Measurements from ENCODE around the gene KRTAP10-4.
"Not testable (repeated sequence)": the region's sequence is repeated elsewhere in the genome, so short reads cannot be mapped to it uniquely, and the experiment has no call there.

Gene KRTAP10-4

DNA sequence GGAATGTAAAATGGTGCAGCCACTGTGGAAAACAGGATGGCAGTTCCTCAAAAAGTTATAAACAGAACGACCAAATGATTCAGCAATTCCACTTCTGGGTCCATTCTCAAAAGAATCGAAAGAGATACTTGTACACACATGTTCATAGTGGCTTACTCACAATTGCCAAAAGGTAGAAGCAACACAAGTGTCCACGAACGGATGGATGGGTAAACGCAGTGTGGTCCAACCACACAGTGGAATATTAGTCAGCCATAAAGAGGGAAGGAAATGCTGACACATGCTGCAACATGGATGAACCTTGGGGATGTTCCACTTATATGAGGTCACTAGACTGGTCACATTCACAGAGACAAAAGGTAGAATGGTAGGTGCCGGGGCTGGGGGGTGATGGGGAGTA lies 38.8 kb upstream of the KRTAP10-4 start:
- no peak for DNase-seq (ENCODE audit: low read depth in 2 of 2)

DNA sequence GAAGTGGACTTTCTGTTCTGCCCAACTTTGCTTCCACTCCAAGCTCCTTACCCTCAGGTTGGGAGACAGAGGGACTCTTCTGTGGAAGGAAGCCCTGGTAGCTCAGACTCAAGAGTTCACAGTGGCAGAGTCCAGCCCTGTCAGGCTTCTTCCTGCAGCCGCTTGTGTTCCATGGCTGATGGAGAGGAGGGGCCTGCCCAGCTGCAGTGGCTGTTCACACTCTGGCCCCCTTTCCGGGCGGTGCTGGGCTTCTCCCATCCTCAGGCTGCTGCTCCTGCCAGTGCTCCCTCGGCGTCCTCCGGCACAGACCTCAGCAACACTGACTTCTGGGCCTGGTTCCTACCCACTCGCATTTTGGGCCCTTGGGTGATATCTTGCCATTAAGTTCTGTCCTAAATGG lies 37.6 kb upstream of the KRTAP10-4 start:
- DNase-seq (ENCODE audit: low read depth in 2 of 2): no peak

DNA sequence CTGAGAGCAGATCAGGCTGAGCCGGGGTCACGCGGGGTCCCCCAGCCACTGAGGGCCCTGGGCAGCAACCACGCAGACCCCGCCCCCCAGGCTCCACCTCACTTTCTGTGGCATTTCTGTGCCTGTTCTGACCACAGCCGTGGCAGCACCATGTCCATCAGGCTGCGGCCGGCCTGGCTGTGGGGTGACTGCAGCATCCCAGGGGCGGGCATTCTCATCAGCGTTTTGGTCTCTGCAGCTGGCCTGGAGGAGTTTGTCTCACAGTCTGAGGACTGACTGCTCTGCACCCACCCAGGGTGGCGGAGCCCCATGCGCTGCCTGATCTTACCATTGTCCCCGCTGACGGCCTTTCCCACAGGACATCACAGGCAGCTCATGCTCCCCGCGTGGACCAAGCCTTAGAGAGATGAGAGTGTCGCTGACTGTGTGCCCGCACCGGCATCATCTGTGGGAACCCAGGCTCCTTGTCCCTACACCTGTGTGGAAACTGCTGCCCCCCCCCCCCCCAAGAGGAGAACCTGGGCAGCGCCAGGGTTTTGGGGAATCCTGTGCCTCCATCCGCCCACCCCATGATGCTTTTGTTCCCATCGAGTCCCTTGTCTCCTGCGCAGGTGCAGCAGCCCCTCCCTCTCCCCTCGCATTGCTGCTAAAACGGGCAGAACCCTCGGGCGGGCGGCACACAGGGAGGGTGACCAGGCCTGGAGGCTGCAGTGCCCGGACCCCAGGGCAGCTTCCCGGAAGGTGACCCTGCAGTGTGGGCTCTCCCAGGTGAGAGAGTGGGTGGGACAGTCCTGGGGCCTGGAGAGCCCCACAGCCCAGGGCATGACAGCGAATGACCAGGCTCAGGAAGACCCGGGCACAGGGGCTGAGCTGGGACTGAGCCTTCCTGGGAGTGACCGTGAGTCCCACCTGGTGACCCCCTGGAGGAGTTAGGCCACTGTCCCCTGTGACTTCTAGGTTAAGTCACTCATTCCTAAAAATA lies 35.3 kb upstream of the KRTAP10-4 start:
- no peak for DNase-seq (ENCODE audit: low read depth in 2 of 2)

DNA sequence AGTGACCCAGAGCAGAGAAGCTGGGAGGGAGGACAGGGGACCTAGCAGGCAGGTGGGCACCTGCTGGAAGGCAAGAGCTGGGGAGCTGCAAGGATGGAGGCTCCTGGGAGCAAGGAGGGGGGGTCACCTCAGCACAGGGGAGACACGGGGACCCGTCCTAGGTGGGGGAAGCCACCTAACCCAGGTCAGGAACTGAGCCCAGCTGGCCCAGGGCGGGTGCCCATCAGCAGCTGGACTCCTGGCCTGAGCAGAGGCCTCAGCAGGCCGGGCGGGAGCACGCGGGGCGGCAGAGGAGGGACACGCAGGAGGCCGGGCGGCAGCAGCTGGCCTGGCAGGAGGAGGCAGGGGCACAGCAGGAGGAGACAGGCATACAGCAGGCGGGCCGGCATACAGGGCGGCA lies 34.5 kb upstream of the KRTAP10-4 start:
- DNase-seq (ENCODE audit: low read depth in 2 of 2): no peak

DNA sequence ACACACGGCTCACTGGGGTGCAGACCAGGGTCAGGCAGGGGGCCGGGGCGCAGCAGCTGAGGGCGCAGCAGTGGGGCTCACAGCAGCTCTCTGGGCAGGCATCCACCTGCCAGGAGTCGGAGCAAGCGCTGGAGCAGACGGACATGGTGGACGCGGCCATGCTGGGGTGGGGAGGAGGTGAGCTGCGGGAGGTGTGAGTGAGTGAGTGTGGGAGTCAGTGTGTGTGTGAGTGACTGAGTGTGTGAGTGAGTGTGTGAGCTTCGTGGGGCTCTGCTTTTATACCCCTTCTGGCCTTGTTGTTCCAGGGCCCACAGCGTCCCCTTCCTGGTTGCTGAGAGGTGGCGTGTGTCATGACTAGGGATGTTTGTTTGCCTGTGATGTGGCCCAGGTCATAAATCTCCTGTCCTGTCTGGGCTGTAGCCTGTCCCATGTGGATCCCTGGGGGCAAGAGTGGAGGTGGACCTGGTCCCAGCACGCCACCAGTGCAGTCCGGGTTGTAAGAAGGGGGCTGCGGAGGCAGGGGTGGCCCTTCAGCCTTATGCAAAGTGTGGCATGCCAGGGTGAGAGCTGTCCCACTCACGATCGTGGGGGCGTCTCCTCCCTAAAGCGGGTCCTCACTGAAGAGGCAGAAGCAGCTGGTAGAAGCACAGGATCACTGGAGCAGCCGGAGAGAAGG lies 33.4 kb upstream of the KRTAP10-4 start, which contains the start of gene KRTAP10-1:
TSS of gene KRTAP10-1 (minus strand) at position 205 of the 676 bp plus-strand sequence. CDS start at position 160, 45 bp downstream.
- no peak for DNase-seq (ENCODE audit: low read depth in 2 of 2)

DNA sequence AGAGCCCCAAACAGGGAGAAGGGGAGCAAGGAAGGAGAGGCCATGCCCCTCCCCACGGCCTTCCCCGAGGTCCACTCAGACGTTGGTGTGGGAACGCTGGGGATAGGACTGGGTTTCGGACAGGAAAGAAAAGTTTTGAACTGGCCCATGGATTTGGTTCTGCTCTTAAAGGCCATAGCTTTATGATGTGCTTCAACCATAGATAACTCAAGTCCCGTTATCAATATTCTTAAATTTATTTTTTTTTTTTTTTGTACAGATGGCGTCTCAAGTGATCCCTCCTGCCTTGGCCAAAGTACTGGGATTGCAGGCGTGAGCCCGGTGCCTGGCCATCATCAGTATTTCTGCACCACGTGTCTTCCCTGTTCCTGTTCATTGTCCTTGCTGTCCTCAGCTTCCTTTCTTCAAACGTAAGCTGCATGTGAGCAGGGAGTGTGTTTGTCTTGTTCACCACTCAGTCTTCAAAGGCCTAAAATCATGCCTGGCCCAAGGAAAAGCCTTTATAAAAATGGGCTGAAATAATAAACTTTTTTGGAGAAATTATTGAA lies 32.7 kb upstream of the KRTAP10-4 start:
- DNase-seq (ENCODE audit: low read depth in 2 of 2): no peak

DNA sequence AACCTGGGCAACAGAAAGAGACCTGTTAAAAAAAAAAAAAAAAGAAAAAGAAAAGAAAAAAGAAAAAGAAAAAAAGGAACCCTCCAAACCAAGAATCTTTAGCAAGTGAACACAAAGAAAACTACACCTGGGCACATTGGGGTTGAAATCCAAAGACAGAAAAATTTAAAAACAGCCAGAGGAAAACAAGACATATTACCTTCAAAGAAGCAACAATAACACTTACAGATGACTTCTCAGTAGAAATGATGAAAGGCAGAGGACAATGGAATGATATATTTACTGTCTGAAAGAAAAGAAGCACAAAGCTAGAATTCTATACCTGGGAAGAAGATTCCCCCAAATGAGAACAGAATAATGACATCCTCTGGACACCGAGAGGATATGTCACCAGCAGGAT lies 30.8 kb upstream of the KRTAP10-4 start:
- DNase-seq (ENCODE audit: low read depth in 2 of 2): no peak

DNA sequence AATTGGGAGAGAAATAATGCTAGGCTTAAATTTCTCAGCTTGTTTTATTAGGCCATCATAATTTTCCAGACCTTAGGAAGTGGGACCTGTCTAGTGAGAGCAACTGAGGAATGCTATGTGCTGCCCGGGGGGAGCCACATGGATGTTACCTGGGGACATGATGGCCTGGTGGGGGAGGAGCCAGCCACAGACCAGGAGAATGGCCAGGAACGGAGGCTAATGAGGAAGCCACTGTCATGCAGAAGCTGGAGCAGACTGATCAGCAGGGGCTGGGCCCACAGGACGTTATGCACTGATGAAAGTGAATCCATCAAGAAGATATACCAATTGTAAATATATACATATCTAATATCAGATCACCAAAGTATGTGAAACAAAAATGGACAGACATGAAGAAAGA lies 29.0 kb upstream of the KRTAP10-4 start:
- no peak for DNase-seq (ENCODE audit: low read depth in 2 of 2)

DNA sequence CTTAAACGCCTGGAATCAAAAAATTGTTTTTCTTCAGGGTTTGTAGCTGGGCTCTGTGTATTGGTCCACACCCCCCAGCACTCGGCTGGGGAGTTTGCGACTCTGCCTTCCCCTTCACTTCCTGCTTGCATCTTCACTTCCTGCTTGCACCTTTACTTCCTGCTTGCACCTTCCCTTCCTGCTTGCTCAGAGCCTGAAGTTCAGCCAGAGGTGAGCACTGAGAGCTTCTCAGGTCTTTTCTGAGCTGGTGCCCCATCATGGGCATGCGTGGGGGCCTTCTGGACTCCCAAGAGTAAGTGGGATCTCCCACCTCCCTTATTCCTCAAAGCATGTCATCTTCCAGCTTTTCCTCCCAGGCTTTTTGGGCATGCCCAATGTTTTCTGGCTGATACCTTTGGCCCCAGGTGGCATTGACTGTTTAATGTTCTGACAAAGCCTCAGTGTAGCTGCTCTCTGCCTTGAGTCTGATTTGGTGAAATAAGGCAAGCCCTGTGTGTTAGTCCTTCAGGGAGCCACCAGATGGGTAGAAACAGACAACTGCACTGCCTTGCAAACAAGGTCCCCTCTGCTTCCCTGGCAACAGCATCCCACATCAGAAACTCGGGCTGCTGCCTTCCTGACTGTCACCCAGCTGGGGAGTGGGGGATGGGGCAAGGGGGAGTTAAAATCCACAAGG lies 25.7 kb upstream of the KRTAP10-4 start:
- DNase-seq (ENCODE audit: low read depth in 2 of 2): no peak

DNA sequence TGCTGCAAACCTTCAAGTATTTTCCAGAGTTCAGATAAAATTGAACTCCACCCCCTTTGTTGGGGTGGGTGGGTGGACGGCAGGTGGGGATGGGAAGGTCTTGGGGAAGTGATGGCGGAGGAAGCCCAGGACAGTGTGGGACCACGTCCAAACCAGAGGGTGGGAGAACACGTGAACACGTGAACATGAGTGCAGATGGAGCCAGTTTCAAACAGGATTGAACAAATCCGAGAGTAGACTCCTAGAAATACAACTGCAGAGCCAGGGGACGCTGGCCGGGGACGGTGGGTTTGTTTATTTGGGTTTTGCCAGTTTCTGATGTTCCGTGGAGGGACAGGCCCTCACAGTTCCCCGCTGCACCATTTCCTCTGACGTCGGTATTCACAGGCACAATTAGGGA lies 25.1 kb upstream of the KRTAP10-4 start:
- no peak for DNase-seq (ENCODE audit: low read depth in 2 of 2)

DNA sequence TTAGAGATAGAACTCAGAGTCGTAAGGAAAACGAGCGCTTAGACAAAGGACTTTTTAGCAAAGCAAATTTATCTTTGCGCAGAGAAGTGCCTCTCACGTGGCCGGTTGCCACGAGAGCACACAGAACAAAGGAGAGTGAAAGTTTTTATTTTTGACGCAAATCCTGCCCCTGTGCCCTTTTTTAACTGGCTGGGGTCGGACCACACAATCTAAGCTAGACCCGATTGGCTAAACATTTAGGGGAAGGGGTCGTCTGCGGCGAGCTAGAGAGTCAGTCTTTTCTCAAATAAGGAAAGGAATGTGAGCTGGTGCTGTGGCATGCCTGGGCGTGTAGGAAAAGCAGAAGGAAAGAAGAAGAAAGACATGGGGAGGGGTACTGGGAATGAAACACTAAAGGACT lies 24.6 kb upstream of the KRTAP10-4 start:
- no peak for DNase-seq (ENCODE audit: low read depth in 2 of 2)

DNA sequence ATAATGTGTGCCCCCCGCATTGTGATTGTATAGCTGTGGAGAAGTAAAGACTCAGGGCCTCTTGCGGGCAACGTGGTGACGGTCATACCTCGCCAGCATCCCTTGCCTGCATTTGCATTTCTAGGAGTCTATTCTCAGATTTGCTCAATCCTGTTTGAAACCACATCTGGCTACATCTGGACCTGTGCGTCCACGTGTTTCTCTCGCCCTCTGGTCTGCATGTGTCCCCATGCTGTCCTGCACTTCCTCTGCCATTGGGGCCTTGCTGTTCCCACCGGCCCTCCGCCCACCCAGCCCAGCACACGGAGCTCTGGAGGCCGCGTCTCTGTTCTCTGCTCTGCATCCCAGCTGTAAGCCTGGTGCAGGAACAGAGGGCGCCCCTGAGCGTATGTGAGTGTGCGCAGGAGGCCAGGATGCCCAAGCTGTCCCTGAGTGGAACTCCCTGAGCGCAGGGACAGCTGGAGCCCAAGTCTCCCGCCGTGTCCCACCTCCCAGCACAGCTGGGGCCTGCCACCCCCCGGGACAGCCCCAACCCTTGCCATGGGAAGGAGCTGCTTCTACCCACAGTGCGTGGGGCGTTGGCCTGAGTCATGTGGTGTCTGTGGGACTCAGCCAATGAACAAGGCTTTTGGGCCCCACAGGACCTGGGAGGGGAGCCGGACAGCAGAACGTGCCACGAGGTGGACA lies 23.9 kb upstream of the KRTAP10-4 start:
- DNase-seq (ENCODE audit: low read depth in 2 of 2): no peak

DNA sequence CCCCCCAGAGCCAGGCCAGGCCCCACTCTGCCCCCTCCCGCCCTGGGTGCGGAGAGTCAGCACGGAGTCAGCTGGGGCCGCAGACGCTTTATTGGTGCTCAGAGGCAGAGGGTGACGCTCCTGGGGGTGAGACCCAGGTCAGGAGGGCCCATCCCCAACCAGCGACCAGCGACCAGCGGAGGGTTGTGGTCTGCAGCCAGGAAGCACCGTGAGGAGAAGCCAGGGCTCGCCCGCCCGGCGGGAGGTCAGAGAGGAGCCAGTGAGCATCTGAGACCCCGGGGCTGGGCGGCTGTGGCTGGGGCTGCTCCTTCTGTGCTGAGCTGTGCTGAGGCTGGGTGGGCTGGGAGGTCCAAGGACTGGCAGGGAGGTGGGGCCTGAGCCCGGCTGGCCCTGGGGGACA lies 23.2 kb upstream of the KRTAP10-4 start:
- DNase-seq (ENCODE audit: low read depth in 2 of 2): not testable (repeated sequence)

DNA sequence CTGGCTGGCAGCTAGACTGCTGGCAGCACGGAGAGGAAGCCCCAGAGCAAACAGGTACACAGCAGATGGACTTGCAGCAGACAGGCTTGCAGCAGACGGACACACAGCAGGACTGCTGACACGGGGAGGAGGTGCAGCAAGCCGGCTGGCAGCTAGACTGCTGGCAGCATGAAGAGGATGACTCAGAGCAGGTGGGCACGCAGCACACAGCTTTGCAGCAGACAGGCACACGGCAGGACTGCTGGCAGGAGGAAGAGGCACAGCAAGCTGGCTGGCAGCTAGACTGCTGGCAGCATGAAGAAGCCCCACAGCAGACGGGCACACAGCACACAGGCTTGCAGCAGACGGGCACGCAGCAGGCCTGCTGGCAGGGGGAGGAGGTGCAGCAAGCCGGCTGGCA lies 22.7 kb upstream of the KRTAP10-4 start:
- no peak for DNase-seq (ENCODE audit: low read depth in 2 of 2)

DNA sequence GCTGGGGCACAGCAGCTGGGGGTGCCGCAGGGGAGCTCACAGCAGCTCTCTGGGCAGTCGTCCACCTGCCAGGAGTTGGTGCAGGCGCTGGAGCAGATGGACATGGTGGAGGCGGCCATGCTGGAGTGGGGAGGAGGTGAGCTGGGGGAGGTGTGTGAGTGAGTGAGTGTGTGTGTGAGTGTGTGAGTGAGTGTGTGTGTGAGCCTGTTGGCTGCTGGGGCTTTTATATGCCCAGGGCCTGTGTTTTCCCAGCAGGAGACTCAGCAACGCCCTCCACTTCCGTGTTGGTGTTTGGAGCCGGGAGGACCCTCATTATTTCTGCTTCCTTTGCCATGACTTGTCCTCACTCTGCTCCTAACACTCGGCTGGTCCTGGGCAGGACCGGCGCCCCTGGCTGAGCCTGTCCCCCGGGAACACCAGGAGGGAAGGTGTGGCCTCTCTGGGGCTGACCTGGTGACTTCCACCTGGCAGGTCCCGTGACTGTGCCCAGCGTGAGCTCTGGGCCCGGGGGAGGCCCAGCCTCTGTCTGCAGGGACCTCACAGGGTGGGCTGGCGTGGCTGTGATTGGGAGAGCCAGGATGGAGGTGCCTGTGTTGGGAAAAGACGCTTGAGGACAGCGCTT lies 22.1 kb upstream of the KRTAP10-4 start, which contains the start of gene KRTAP10-2:
TSS of gene KRTAP10-2 (minus strand) at position 166 of the 622 bp plus-strand sequence. CDS start at position 119, 47 bp downstream.
- no peak for DNase-seq (ENCODE audit: low read depth in 2 of 2)

DNA sequence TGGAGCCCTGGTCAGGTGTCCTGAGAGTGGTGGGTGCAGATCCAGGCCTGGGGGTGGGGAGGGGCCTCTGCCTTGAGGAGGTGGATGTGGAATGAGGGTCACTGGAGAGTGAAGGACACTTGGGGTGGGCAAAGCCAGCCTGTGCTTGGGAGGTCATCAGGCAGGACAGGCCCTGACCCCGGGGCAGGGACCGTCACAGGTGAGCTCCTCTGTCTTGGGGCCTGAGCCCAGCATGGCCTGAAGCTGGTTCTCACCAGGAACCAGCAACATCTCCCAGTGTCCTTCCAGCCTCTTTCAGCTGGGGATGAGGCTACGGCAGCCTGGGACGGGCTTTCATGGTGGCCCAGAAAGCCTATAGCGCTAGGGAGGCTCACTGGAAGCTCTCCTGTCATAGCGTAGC lies 21.4 kb upstream of the KRTAP10-4 start:
- no peak for DNase-seq (ENCODE audit: low read depth in 2 of 2)

DNA sequence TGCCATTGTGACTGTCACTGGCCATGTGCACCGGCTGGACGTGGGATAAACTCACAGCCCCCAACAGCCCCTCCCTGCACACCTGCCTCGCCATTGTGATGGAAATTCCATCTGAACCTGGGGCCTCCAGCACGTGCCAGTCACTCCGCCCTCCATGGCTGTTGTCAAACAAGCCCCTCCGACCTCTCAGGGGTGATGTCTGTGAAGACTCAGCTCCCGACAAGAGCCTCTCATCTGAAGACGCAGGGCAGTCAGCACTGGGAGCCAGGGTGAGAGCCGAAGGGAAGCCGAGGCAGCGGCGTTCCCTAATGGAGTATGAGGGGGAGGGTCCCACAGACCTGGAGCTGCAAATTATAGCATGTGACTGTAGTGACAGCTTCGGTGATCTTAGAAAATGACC lies 20.8 kb upstream of the KRTAP10-4 start:
- no peak for DNase-seq (ENCODE audit: low read depth in 2 of 2)

DNA sequence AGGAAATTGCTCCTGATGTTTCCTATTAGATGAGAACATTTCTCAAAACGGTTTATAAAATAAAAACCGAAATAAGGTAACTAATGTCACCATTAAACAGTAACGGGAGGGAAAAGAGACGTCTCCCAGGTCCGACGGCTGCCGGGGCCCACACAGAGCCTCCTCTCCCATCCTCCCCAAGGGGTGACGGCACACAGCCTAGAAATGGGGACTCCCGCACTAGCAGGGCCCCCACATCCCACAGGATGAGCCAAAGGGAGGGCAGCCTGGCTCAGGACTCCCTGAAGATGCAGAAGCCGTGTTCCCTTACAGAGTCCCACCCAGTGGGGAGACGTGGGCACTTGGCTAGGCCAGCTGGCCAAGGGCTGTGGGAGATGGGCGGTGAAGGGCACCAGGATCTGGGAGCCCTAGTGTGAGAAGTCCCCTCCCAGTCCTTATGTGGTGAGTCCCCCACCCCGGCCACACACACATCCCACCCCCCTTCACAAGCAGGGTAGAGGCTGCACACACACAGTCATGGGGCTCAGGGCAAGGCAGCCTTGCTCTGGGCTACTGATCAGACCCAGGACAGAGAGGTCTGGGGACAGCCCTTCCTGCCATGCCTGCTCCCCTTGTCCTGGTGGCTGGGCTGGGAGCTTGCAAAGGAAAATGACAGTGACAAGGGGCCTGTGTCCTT lies 18.2 kb upstream of the KRTAP10-4 start:
- no peak for DNase-seq (ENCODE audit: low read depth in 2 of 2)

DNA sequence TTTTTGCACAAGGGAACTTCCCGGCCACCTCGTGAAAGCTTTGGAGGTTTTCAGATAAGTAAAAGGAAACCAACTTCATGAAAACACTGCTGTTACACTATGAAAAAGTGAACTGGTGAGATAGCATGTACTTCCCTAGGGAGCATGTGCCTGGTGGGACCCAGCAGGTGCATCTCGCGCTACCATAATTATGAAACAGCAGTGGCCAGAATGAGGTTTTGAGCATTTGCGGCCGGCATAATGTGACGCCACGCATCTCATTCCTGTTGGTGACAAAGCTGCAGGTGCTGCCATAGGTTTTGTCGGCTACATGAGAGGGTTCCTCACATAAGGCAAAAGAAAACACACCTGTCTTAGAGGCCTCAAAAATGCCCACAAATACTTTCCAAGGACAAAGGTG lies 16.6 kb upstream of the KRTAP10-4 start:
- no peak for DNase-seq (ENCODE audit: low read depth in 2 of 2)

Data from activated CD4-positive, alpha-beta T cell treated with anti-CD3 and anti-CD28 coated beads for 24 hours (primary cell).